Pancreas (tissue), 10 donors: ENCODE measurements around the gene TMEM255B. TPM values are rescaled to one million over a fixed set of nuclear protein-coding genes. Genes with fewer than 3 reads are reported as not detected.

Experiments
- ATAC-seq, 4 donors: fragments of 200-7000 bp; cut with Tn5 transposase; one replicate each; pipeline versions ENCODE4 v1.8.0 to v1.9.1; 2020; ENCODE audit warnings: mild to moderate bottlenecking in 4 of 4, moderate library complexity in 4 of 4
- DNase-seq, 6 donors: peaks; one replicate each; pipeline ENCODE4 v3.0.0-alpha.2; 2020
- FAIRE-seq: peaks from 2 replicates; lab custom pipeline; 2012; peaks lifted over from hg19 to GRCh38; lab: Jason Lieb, UNC
- H3K27ac ChIP-seq, 4 donors: fragments of 200-600 bp; sonication (generic); 1 replicate in 3 of 4; 2 replicates in 1 of 4; pipeline versions ENCODE4 v1.5.0 to v1.8.0; 2020
- H3K27me3 ChIP-seq, 4 donors: fragments of 200-600 bp; one replicate each; pipeline ENCODE4 v1.8.0; 2021
- H3K36me3 ChIP-seq, 3 donors: fragments of 200-600 bp; sonication (generic) in 1 of 3; one replicate each; pipeline versions ENCODE4 v1.5.0 to v1.8.0; 2020 to 2021
- H3K4me1 ChIP-seq, 3 donors: fragments of 200-600 bp; one replicate each; pipeline ENCODE4 v1.8.0; 2021
- H3K4me3 ChIP-seq, 4 donors: fragments of 200-600 bp; sonication (generic) in 2 of 4; one replicate each; pipeline versions ENCODE4 v1.5.0 to v1.8.0; 2020 to 2021
- H3K9me3 ChIP-seq, 4 donors: fragments of 200-600 bp; one replicate each; pipeline ENCODE4 v1.8.0; 2021
- WGBS, 2 donors: extraction: QIAGEN DNeasy Blood & Tissue Kit; methylation state at CpG; one replicate each; pipeline ENCODE4 v1.1.7; 2013; 5-methylcytosine and 5-hydroxymethylcytosine counted together
- intact Hi-C, 3 donors: fragments of 100-400 bp; cut with DNase I; formaldehyde crosslinking; loops; one replicate each; pipeline versions ENCODE4 v1.11.1 to v1.14.2; 2022
- polyA plus RNA-seq, 2 donors: library from polyadenylated mRNA; stranded (reverse); fragments of 200-250 nt; gene quantifications; one replicate each; pipeline ENCODE4 v1.2.3, GENCODE V29; 2013
- total RNA-seq, 6 donors: library from RNA; stranded (reverse); fragmentation: NEBNext Ultra II Directional in 4 of 6; extraction: Animal tissue kit (Norgen Biotek cat#: 25700) in 4 of 6; gene quantifications; one replicate each; pipeline versions ENCODE4 v1.2.1 to v1.2.4, GENCODE V29; 2021 to 2023
- TF ChIP-seq, protein P1 (sequence below), 4 donors: fragments of 200-600 bp; sonication (generic) in 3 of 4; IDR thresholded peaks; one replicate each; pipeline versions ENCODE4 v1.5.0 to v1.8.0; 2021; ENCODE audit warnings: antibody characterized with exemption in 4 of 4
- donor health status: healthy with polysubstance abuse.
- donor health status: DM: no; HTN: no; CAD: no; lungs with moderate emphysema.
- donor health status: DM: no; HTN: no; CAD: no.
- donor health status: control.
- donor health status: control.
- donor health status: Bipolar disorder and iron deficiency.
- donor health status: DM: yes; HTN: yes; CAD: no.
- donor health status: DM: no; HTN: no; CAD: no.
- donor health status: DM: no; HTN: no; CAD: no.
- donor health status: DM: yes; HTN: yes; CAD: no.

TMEM255B gene
- total and polyA plus RNA-seq, 8 donors: 1.8 to 17.9 (median 4.4) TPM

DNA sequence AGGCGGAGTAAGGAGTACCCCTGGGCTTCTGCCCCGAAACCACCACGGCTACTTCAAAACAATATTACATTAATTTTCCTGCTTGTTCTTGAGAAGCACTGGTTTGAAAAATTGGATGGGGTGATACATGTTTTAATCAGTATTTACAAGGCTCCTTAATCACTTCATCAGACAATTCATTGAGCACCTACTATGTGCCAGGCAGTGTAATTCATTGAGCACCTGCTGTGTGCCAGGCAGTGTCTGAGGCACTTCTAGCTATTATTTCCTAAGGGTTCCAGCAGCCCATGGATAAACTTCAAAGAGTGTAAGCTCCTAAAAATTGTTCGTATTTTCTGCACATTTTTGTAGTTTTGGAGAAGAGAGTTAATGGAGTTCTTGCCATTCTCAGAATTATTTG is 106.4 kb downstream of the TMEM255B start:
- DNase-seq (no peak), FAIRE-seq (no peak)
- intact Hi-C loops: no loop called here

More for the DNA sequence above, 106.4 kb downstream of the TMEM255B start:
- no peak for ATAC-seq
- 79 to 87% methylated on average over 4 of the region's 4 CpGs for WGBS, 2 donors
- no peak overlapping the region for H3K27ac ChIP-seq
- TF ChIP-seq, protein P1, sequence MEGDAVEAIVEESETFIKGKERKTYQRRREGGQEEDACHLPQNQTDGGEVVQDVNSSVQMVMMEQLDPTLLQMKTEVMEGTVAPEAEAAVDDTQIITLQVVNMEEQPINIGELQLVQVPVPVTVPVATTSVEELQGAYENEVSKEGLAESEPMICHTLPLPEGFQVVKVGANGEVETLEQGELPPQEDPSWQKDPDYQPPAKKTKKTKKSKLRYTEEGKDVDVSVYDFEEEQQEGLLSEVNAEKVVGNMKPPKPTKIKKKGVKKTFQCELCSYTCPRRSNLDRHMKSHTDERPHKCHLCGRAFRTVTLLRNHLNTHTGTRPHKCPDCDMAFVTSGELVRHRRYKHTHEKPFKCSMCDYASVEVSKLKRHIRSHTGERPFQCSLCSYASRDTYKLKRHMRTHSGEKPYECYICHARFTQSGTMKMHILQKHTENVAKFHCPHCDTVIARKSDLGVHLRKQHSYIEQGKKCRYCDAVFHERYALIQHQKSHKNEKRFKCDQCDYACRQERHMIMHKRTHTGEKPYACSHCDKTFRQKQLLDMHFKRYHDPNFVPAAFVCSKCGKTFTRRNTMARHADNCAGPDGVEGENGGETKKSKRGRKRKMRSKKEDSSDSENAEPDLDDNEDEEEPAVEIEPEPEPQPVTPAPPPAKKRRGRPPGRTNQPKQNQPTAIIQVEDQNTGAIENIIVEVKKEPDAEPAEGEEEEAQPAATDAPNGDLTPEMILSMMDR (IDR thresholded peaks at IDR 0.05): no peak
- H3K4me1 ChIP-seq: peaks cover 0 to 9% (median 5%) of the 10 kb centered on the region in 3 donors
- H3K36me3 ChIP-seq: no peaks in the 10 kb centered on the region
- no peak overlapping the region for H3K4me3 ChIP-seq
- H3K9me3 ChIP-seq: no peaks in the 10 kb centered on the region
- no peaks in the 10 kb centered on the region for H3K27me3 ChIP-seq

Other genes with a start within 250 kb of the TMEM255B start
- 10 to 100 TPM; 10.3 to 24.7 (median 17.9) TPM for gene TFDP1, start 174.5 kb upstream of the TMEM255B start, total RNA-seq
- gene TFDP1, start 174.5 kb upstream of the TMEM255B start, polyA plus RNA-seq: 10 to 100 TPM; 10.9 to 22.3 TPM
- gene ATP4B, start 101.0 kb upstream of the TMEM255B start, total RNA-seq: not detected
- not detected for gene ATP4B, start 101.0 kb upstream of the TMEM255B start, polyA plus RNA-seq
- gene GRK1, start 92.0 kb upstream of the TMEM255B start, total RNA-seq: not detected
- gene GRK1, start 92.0 kb upstream of the TMEM255B start, polyA plus RNA-seq: under 1 TPM; 0.02 to 0.04 TPM
- gene GAS6, start 104.8 kb downstream of the TMEM255B start, total RNA-seq: 10 to 100 TPM; 24.3 to 68.8 (median 38.6) TPM
- gene GAS6, start 104.8 kb downstream of the TMEM255B start, polyA plus RNA-seq: 100 to 1,000 TPM in 1 of 2 donors, 10 to 100 TPM in 1; 98.0 to 124 TPM
- gene C13orf46, start 214.8 kb downstream of the TMEM255B start, total RNA-seq: 10 to 100 TPM in 4 of 6 donors, 1 to 10 TPM in 2; 5.2 to 23.1 (median 10.6) TPM
- 10 to 100 TPM in 1 of 2 donors, 1 to 10 TPM in 1; 2.9 to 12.0 TPM for gene C13orf46, start 214.8 kb downstream of the TMEM255B start, polyA plus RNA-seq